Epithelial cell of esophagus (primary cell): ENCODE results near the gene EPHA1.

ENCODE experiments used
- DNase-seq: peaks from one replicate; pipeline ENCODE4 v3.0.0; 2010; ENCODE audit warnings: low read depth
- H3K4me3 ChIP-seq: 2 replicates; pipeline ENCODE4 v1.5.1; 2011; ENCODE audit warnings: mild to moderate bottlenecking, low read length, control low read depth
- CTCF ChIP-seq: IDR thresholded peaks from 2 replicates; pipeline ENCODE4 v1.5.1; 2011; ENCODE audit warnings: low read depth, mild to moderate bottlenecking, low read length, control low read depth, inconsistent platforms; ENCODE audit not compliant: insufficient read depth; ENCODE audit errors: missing control alignments

Gene EPHA1

DNA sequence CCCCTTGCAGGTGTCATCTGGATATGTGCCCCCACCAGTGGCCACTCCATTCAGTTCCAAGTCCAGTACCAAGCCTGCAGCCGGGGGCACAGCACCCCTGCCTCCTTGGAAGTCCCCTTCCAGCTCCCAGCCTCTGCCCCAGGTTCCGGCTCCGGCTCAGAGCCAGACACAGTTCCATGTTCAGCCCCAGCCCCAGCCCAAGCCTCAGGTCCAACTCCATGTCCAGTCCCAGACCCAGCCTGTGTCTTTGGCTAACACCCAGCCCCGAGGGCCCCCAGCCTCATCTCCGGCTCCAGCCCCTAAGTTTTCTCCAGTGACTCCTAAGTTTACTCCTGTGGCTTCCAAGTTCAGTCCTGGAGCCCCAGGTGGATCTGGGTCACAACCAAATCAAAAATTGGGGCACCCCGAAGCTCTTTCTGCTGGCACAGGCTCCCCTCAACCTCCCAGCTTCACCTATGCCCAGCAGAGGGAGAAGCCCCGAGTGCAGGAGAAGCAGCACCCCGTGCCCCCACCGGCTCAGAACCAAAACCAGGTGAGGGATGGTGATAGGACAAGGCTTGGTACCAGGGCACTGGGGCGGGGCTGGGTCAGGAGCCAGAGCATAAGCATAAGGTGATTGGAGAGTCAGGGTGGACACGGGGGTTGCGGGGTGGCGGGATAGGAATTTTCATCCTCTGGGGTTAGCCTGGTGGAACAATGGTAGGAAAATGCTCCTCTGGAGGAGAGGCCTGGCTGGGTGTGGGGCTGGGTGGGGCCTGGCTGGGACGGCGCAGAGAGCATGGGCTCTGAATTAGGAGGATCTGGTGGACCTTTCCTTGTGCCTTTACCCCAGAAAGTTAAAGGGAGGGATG, 25.6 kb downstream of the EPHA1 start:
- no peak for DNase-seq
- peak overlapping the region; percentile 71 for H3K4me3 ChIP-seq
- TF ChIP-seq CTCF, result no peak

DNA sequence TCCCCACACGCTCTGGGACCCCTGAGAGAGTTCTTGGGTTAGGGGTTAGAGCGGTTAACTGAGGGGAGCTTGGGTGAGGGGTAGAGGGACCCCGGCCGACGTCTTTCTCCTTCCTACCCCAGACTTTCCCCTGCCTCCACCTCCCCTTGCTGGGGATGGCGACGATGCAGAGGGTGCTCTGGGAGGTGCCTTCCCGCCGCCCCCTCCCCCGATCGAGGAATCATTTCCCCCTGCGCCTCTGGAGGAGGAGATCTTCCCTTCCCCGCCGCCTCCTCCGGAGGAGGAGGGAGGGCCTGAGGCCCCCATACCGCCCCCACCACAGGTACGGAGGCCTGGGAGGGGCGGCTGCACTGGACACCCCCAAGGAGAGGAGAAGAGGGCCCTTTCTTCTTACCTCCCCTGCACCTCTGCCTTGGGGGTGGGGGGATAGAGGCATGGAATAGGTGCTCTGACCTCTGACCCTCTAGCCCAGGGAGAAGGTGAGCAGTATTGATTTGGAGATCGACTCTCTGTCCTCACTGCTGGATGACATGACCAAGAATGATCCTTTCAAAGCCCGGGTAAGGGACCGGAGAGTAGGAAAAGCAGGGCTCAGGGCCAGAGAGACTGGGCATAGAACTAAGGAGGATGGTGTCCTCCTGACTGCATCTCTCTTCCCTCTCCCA, 26.4 kb downstream of the EPHA1 start:
- TF ChIP-seq CTCF, result no peak
- peak overlapping the region; percentile 71 for H3K4me3 ChIP-seq
- no peak for DNase-seq

DNA sequence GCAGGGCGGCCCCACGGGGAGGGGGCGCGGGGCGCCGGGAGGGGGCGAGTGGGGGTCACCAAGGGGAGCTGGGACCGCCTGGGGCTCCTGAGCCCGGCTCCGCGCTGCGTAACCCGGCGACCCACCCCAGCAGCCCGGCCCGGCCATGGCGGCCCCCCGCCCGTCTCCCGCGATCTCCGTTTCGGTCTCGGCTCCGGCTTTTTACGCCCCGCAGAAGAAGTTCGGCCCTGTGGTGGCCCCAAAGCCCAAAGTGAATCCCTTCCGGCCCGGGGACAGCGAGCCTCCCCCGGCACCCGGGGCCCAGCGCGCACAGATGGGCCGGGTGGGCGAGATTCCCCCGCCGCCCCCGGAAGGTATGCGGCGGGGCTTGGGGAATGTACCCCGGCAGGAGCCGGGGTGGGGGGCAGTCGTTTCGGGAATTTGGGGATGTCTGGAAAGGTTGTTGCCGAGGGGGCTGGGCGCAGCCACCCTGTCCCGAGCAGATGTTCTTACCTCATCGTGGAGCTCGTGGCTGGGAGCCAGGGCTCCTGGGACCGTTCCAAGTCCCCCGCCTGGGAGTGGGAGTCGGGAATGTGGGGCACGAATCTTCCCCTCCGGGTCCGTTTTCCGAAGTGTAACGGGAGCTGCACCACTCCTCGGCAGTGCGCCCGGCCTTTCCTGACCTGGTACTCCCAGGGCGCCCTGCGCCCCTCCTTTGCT, 27.1 kb downstream of the EPHA1 start:
- no peak for TF ChIP-seq CTCF
- peak overlapping the region; percentile 71 for H3K4me3 ChIP-seq
- peak; percentile 50 for DNase-seq

DNA sequence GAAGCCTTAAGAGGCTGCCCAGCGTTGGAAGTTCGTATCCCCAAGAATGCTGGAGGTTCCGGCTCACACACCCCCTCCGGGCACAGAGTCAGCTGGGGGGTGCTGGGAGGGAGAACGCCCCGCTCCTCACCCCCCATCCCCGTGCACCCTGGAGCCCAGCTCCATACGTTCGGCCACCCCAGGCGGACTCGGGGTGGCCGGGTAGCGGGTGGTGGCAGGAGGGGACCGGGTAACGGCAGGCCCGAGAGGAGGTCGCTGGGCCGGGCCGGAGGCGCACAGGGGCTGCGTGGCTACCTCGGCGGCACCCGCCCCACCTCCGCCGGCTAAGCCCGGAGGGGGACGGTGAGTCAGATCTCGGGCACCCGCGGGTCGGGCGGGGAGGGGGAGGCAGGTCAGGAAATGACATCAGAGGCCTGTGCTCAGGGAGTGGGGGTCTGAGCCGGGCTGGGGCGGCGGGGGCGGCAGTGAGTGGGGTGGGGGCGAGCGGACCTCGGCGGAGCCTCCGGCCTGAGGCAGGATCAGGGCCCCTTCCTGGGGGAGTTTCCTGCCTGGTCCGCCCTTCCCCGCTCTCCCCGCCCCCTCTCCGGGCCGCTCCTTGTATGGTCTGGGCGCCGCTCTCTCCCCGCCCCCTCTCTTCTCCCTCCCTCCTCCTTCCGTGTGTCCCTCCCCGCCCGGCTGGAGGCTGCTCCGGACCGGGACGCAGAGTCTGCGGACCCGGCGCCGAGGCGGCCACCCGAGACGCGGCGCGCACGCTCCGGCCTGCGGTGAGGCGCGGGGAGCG, 27.8 kb downstream of the EPHA1 start, which contains the start of gene ZYX:
Gene ZYX, plus strand, starts transcription at position 700 of the 781 bp plus-strand sequence. CDS start 227 bp downstream, outside the sequence.
- H3K4me3 ChIP-seq, result peak within 1 kb of the TSS; percentile 71
- DNase-seq, result peak; percentile 92
- TF ChIP-seq CTCF, result no peak

DNA sequence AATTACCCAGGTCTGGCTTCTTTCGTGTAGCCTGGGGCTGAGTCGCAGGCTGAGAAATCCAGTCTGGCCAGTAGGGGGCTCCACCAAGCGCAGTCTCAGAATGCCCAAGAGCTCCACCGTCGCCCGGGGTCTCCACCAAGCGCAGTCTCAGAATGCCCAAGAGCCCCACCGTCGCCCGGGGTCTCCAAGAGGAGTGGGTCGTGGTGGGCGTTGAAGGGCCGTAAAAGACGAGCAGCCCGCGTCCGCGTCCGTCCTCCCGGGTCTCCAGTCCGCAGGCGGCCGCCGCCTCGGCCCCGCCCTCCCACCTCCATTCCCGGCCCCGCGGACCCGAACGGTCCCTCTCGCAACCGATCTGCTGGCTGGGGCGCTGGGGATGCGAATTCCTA, 28.4 kb downstream of the EPHA1 start:
- peak; percentile 85 for DNase-seq
- TF ChIP-seq CTCF, result peak; percentile 76
- peak overlapping the region; percentile 71 for H3K4me3 ChIP-seq

- peak overlapping the region; percentile 71 for H3K4me3 ChIP-seq
- no peak for TF ChIP-seq CTCF
- no peak for DNase-seq
Observed at GRCh38 chr7:143379611-143380259, 28.9 kb downstream of the EPHA1 start.
